ENCODE results near the gene SEC23IP.
"Not testable (repeated sequence)": the region's sequence is repeated elsewhere in the genome, so short reads cannot be mapped to it uniquely, and the experiment has no call there.

SEC23IP gene

DNA sequence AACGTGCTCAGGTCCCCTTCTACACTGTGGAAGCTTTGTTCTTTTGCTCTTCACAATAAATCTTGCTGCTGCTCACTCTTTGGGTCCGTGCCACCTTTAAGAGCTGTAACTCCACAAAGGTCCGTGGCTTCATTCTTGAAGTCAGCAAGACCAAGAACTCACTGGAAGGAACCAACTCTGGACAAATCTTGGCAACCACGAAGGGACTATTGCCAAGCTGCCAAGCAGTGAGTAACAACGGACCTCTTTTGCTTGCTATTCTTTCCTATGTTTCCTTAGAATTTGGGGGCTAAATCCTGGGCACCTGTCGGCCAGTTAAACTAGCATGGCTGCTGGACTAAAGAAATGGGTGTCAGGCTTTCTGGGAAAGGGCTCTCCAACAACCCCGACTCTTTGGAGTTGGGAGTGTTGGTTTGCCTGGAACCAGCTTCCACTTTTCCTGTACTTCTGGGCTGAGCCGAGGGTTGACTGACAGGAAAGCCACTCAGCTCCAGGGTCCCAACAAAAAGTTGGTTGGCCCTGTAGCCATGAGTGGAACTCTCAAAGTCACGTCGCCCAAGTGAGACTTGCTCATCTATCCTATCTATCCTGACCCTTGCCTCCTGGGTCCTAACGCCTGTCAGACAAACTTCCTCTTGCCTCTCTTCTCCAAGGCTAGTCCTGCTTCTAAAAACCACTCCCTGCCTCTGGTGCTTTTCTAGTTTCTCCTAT is 8.5 kb upstream of the SEC23IP start:
- not testable (repeated sequence) for DNase-seq (ENCODE audit: low spot score)

DNA sequence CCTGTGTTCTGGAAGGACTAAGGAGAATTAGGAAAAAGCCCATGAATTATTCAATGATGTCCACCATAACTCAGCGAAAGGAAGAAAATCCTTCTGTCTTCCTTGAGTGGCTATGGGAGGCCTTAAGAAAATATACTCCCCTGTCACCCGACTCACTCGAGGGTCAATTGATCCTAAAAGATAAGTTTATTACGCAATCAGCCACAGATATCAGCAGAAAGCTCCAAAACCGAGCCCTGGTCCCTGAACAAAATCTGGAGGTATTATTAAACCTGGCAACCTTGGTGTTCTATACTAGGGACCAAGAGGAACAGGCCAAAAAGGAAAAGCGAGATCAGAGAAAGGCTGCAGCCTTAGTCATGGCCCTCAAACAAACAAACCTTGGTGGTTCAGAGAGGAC is 6.5 kb upstream of the SEC23IP start:
- DNase-seq (ENCODE audit: low spot score): not testable (repeated sequence)

DNA sequence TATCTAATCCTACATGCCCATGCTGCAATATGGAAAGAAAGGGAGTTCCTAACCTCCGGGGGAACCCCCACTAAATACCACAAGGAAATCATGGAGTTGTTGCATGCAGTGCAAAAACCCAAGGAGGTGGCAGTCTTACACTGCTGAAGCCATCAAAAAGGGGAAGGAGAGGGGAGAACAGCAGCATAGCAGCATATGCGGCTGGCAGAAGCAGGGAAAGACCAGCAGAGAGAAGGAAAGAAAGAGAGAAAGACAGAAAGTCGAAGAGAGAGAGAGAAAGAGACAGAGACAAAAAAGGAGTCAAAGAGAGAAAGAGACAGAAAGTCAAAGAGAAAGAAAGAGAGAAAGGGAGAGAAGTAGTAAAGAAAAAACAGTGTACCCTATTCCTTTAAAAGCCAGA is 3.8 kb upstream of the SEC23IP start:
- not testable (repeated sequence) for DNase-seq (ENCODE audit: low spot score)

DNA sequence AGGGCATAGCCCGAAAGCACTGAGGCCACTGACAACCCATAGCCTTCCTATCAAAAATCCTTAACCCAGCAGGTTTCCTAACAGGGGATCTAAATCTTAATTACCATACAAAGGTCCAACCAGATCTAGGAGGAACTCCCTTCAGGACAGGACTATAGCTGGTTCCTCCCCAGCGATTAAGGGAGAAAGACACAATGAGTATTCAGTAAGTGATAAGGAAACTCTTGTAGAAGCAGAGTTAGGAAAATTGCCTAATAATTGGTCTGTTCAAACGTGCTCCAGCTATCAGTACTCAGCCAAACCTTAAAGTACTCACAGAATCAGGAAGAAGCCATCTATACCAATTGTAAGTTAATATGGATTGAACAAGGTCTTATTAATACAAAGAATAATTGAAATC is 3.3 kb upstream of the SEC23IP start:
- not testable (repeated sequence) for DNase-seq (ENCODE audit: low spot score)

DNA sequence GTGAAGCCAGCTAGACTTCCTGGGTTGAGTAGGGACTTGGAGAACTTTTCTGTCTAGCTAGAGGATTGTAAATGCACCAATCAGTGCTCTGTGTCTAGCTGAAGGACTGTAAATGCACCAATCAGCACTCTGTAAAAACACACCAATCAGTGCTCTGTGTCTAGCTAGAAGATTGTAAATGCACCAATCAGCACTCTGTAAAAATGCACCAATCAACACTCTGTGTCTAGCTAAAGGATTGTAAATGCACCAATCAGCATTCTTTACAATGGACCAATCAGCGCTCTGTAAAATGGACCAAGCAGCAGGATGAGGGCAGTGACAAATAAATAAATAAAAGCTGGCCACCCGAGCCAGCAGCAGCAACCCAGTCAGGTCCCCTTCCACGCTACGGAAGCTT is 2.2 kb upstream of the SEC23IP start:
- not testable (repeated sequence) for DNase-seq (ENCODE audit: low spot score)

DNA sequence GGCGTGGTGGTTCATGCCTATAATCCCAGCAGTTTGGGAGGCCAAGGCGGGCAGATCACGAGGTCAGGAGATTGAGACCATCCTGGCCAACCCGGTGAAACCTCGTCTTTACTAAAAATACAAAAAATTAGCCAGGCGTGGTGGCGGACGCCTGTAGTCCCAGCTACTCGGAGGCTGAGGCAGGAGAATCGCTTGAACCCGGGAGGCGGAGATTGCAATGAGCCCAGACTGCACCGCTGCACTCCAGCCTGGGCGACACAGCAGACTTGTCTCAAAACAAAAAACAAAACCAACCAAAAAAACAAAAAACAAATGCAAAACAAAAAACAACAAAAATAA is 712 bp upstream of the SEC23IP start:
- DNase-seq (ENCODE audit: low spot score): not testable (repeated sequence)

DNA sequence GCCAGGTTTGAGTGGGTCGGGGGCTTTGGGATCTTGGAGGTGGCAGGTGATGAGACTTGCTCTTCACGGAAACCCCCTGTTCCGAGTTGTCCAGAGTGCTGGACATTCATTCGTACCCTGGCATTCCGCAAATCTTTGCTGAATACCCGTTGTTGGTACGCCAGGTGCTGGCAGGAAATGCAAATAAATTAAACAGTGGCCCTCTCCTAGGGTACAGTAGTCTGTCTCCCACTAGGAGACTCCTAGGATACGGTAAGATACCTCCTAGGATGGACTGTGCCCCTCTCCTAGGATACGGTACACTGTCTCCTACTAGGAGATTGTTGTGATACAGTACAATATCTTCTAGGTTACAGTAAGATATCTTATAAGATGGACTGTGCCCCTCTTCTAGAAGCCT is 544 bp downstream of the SEC23IP start:
- no peak for DNase-seq (ENCODE audit: low spot score)

DNA sequence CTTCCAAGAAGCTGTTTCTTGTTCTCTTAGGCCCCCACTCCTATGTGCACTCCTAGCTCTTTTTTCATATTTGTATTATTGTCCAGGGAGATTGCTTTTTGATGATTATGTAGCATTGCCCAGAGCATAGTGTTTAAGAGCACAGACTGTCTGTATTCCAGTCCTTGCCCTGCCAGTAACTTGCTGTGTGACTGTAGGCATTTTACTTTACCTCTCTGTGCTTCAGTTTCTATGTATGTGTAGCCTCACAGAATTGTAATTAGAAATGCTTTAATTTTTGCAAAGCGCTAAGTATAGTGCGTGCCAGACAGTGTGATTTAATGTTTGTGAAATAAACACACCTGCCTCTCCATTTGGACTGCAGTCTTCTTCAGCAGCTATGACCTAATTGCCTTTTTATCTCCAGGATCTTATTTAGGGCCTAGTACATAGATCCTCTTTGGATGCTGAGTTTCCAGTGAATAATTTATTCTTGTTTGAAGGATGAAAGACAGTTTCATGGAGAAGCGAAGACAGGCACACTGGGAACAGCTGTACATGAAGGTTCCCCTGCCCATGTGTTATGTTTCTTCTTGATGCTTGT is 1.4 kb downstream of the SEC23IP start:
- no peak for DNase-seq (ENCODE audit: low spot score)

DNA sequence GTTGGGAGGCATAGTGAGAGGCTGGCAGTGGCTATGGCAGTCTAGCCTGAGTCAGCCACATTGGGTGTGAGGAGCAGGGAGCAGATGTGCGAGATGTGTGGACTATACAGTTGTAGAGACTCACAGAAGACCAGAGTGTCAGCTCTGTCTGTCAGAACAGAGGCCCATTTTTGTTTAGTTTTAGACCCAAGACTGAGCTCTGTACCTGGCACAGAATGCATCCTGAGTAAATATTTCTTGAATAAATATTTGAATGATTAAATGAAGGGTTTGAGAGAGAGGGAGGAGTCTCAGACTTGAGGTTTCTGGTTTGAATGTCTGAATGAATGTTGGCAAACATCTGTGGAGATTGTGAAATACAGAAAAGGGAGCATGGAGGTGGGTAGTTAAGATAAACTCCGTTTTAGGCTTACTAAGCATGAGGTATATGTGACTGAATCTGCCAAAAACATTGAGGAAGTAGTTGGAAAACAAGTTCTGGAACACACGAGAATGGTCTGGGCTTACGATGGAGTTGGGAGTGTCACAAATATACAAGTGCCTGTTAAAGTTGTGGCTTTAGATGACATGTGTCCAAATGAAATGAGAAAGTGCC is 3.6 kb downstream of the SEC23IP start:
- peak; percentile 17 for DNase-seq (ENCODE audit: low spot score)

DNA sequence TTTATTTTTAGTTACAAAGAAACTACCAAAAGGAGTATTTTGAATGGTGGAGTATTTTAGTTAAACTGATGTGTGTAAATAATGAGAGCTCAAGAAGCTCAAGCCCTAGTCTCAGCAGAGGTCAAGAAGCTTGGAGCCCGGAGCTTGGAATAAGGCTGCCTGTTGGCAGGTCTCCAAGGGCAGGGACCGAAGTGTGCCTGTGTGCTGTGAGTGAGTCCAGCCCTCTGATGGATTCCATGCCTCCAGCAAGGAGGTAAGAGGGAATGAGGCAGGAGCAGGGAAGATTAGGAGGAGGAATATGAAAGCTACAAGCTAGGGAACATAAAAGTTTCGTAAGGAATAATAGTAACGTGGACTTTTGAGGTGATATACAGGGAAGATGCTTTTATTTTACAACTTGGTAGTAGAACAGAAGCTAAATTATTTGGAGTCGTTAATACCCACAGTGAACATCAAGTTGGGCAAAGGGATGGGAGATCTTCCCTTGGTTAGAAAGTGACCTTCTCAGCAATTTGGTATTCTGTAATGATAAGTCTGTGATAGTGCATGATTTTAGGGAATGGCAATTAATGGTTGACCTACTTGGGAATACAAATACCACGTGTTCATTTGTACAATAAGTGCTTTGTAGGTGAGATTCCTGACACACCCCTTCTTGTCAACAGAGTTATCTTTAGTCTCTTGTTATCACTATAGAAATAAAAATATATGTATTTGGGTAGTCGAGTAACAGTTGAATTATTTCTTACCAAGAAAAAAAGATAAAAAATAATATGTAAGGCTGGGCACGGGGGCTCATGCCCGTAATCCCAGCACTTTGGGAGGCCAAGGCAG is 4.6 kb downstream of the SEC23IP start:
- DNase-seq (ENCODE audit: low spot score): peak; percentile 31

DNA sequence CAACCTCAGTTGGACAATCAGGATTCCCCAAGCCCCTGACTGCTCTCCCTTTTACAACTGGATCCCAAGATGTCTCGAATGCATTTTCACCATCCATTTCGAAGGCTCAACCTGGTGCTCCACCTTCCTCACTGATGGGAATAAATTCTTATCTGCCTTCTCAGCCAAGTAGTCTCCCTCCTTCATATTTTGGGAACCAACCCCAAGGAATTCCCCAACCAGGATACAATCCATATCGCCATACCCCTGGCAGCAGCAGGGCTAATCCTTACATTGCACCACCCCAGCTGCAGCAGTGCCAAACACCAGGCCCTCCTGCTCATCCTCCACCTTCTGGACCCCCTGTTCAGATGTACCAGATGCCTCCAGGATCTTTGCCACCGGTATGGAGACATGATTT is 6.0 kb downstream of the SEC23IP start:
- no peak for DNase-seq (ENCODE audit: low spot score)

DNA sequence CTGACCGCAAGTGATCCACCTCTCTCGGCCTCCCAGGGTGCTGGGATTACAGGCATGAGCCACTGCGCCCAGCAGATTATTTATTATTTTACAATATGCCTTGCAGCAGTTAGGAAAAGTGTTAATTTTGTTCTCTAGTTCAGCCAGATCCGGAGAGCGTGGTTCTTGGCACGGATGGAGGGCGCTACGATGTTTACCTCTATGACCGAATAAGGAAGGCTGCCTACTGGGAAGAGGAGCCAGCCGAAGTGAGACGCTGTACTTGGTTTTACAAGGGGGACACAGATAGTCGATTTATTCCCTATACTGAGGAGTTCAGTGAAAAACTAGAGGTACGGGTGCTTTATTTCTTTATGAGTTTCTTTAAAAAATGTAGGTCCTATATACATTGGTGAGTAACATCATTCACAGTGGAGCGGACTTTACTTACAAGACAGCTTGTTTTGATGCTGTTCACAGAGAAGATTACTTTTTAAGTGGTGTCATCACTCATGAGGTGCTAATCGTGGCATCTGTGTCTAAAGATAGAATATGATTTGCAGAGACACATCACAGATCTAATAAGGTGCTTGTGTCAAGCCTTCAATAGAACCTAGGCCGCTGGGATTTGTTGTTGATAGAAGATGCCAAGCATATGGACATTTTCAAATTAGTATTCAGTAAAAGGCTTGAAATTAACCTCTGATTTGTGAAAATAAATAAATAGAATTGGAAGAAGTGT is 11.6 kb downstream of the SEC23IP start:
- no peak for DNase-seq (ENCODE audit: low spot score)

DNA sequence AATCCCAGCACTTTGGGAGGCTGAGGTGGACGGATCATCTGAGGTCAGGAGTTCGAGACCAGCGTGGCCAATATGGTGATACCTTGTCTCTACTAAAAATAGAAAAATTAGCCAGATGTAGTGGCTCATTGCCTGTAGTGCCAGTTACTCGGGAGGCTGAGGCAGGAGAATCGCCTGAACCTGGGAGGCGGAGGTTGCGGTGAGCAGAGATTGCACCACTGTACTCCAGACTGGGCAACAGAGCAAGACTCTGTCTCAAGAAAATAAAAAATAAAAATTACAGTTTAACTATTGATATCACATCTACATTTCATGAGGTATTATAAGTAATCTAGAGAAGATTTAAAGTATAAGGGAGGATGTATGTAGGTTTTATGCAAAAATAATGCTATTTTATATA is 15.2 kb downstream of the SEC23IP start:
- DNase-seq (ENCODE audit: low spot score): not testable (repeated sequence)

DNA sequence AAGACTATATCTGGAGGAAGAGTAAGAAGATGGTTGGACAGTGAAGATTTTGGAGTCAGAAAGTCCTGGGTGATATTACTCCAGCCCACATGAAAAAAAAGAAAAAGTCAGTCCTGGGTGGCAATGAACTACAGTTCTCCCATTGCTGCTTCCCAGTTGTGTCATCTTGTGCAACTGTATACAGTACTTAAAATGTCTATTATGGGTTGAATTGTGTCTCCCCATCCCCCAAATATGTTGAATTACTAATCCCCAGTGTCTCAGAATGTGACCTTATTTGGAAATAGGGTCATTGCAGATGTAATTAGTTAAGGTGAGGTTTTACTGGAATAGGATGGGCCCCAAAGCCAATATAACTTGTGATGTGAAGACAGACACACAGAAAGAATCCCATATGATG is 15.6 kb downstream of the SEC23IP start:
- DNase-seq (ENCODE audit: low spot score): no peak

DNA sequence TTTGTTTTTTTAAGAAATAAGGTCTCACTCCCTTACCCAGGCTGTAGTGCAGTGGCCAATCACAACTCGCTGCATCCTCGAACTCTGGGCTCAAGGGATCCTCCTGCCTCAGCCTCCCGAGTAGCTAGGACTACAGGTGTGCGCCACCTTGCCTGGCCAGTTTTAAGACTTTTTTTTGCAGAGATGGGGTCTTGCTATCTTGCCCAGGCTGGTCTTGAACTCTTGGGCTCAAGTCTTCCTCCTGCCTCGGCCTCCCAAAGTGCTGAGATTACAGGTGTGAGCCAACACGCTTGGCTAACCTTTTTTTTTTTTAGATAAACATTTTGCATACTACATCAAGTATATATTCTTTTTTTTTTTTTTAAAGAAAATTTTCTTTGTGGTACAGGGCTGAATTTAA is 18.2 kb downstream of the SEC23IP start:
- DNase-seq (ENCODE audit: low spot score): no peak

DNA sequence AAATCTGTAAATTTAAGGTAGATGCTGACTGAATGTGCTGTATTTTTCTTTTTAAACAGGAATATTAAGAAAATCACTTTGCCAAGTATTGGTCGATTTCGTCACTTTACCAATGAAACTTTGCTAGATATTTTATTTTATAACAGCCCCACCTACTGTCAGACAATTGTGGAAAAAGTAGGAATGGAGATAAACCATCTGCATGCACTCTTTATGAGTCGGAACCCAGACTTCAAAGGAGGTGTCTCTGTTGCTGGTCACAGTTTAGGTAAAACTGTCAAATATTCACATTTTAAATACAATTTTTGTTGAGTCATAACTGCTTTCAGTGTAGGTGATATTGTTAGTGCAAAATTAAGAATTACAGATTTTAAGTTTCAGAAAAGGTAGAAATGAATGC is 25.2 kb downstream of the SEC23IP start:
- no peak for DNase-seq (ENCODE audit: low spot score)

DNA sequence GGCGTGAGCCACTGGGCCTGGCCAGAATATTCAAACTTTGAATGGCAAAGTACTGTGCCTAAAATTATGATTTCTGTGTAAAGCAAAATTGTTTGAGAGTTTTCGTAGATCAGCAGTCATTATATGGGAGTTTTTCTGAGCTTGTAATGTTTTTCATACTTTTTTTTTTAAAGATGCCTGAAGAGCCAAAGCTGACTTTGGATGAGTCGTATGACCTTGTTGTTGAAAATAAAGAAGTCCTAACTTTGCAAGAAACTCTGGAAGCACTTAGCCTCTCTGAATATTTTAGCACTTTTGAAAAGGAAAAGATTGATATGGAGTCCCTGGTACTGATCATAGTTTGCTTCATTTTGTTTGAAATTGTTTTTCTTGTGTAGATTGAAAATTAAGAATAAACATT is 26.7 kb downstream of the SEC23IP start:
- no peak for DNase-seq (ENCODE audit: low spot score)

DNA sequence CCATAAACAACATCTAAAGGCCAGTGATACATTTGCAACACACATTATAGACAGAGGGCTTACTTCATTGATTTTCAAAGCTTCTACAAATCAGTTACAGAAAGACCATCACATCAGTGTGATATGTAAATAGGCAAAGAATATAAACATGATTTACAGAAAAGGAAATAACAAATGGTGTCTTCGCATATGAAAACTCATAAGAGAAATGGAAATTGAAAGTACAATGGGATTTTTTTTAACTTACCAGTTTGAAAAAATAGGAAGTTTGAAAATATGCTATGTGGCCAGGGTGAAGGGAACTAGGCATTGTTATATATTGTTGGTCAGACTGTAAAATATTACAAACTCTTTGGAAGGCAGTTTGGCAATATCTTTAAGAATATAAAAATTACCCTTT is 27.3 kb downstream of the SEC23IP start:
- DNase-seq (ENCODE audit: low spot score): no peak

DNA sequence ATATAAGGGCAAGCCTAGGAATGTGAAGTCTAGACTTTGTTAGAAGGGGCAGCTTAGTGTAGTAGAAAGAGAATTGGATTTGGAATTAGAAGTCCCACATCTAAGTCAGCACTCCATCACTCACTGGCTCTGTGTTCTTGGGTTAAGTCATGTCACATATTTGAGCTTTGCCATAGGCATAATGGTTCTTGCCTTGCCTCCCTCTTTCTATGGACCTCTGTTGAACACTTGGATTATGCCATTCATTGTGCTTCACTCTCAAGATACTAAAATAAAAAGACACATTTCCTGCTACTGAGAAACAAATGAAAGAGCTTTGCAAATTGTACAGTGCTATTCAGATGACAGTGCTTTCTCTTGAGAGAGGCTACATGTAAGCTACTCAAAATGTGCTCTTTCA is 35.9 kb downstream of the SEC23IP start:
- DNase-seq (ENCODE audit: low spot score): no peak

DNA sequence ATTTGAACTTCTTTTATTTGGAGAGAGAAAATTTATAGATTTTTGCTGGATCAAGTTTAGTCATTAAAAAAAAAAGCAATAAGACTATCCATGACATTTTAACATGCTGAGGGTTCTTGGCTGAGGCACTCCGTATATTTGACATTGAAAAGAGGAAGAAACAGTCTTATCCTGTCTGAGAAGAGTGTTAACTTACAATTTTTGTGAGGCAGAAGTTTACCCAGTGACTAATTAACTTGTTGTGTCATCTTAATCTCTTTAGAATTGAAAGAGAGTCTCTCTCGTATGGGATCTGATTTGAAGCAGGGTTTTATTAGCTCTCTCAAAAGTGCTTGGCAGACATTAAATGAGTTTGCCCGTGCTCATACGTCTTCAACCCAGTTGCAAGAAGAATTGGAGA is 39.3 kb downstream of the SEC23IP start:
- no peak for DNase-seq (ENCODE audit: low spot score)

DNA sequence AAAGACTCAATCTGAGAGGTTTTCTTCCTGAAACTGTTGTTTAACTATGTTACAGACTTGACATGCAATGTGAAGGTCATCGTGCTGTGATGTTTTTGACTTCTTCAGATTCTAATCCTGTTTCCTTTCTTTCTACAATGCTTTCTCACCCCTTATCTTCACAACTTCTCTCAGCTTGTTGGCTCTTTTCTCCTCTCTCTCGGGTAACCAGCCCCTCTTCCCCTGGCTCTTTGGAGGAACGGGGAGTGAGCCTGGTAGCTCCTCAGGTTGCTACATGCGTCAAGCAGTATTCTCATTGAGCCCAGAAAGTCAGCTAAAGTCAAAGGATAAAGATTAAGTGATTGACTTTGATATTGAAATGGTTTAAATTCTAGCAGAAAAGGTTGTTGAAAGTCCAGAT is 40.1 kb downstream of the SEC23IP start:
- no peak for DNase-seq (ENCODE audit: low spot score)

DNA sequence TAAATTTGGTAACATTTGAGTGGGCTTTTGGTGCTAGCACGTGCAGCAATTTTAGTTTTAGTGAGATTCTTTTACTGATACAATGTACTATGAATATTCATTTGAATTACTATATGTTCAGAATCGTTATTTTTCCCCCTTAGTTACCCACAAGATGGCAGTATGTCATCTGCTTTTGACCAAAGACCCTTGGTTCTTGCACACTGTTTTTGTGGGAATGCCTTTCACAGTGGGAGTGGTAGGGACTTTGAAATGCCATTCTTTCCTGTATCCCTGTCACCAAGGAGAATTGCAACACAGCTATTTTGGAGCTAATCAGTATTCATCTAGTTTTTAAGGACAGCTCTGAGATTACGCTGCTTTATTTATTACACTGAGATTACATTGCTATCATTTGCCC is 40.6 kb downstream of the SEC23IP start:
- DNase-seq (ENCODE audit: low spot score): peak; percentile 9

Measured in HuH-7 (cell line).